AG20443 (cell line): ENCODE results near the gene ENTREP1.
"Not testable (repeated sequence)": the region's sequence is repeated elsewhere in the genome, so short reads cannot be mapped to it uniquely, and the experiment has no call there.

Experiments used
- DNase-seq: peaks from one replicate; pipeline ENCODE4 v3.0.0; 2012; ENCODE audit warnings: low spot score, mixed read lengths

ENTREP1 gene

DNA sequence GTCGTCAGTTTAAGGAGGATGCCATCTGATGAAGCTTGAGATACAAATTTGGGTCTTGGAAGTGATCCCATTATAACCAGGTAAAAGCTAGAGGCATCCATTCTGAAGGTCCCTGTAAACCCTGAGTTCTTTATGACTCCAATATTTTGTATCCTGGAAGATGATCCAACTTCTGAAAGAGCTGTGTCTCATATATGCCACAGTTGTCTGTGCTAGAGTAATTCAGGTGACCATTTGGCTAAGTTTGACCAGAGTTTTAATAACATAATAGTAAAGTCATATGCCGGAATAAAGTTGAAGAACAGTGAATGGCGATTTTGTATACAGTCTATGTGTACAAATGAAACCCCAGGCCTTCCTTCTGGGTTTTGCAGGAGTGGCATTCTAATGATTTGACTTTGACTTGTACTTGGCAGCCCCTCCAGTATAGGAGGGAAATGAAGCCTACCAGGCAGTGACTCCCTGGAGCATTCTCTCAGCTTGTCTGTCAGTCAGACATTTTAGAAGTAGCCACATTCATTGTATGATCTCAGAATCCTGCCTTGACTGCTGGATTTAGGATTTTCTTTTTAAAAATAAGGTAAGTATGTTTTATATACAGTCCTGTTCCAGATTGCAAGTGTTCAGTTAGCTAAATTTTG, 39.6 kb downstream of the ENTREP1 start:
- no peak for DNase-seq

DNA sequence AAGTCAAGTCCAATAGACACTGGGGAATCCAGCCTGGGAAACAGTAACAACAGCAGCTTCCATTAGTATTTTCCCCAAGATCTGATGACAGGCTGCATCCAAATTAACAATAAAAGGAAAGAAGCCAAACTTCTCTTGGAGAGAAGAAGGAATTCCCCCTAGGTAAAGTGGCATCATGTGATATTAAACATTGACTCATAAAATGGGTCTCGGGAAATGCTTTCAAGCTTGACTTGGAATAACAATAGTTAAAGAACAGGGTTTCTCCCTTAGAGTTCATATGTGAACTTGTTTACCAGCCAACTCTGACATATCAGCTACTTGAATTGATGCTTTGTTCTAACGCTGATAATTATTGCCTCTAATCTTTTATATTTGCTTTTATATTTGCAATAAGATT, 45.4 kb downstream of the ENTREP1 start:
- no peak for DNase-seq

DNA sequence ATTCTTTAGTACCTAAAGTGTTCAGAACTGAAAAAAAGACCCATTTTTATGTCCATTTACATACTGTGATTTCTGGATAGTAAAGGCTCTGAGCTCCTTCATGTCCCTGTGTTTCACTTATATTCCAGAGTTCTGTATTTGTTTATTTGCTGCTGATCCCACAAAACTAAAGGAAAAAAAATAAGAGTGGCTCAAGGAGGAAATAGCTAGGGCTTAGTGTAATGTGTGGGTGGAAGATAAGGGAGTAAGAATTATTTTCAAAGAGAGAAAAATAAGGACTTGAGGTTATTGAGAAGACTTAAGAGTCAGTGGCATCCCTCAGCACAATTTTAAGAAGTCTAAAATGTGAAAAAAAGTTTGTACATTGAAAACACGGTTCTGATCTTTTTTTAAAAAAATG, 46.0 kb downstream of the ENTREP1 start:
- no peak for DNase-seq

DNA sequence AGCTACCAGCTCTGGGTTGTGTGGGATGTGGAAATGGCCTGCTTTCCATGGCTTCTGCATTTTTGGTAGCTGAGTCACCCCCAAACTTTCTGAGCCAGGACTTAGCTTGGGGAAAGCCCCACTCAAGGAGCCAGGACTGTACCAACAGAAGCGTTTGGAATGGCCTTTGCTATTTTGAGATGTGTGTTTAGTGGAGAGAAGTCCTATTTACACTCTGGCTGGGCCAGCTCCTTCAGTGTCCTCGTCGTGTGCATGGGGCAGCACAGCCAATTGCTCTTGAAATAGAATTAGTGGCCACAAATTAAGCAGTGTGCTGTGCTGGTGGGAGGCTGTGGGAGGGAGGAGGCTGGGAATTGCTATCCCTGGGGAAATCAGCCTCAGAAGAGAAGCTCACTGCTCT, 51.6 kb downstream of the ENTREP1 start:
- DNase-seq: peak; percentile 88

DNA sequence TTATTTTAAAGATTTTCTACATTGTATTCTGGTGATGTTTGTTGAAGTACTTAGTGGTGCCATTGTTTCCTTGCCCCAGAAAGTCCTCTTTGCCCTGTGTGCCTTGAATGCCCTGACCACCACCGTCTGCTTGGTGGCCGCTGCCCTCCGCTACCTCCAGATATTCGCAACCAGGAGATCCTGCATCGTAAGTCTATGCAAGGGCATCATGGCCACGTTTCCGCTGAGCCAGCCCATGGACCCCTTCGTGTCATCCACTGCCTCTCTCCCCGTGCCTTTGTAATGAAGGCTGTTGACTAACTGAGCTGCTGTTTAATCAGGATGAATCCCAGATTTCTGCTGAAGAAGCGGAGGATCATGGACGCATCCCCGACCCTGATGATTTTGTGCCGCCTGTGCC, 52.3 kb downstream of the ENTREP1 start:
- no peak for DNase-seq

DNA sequence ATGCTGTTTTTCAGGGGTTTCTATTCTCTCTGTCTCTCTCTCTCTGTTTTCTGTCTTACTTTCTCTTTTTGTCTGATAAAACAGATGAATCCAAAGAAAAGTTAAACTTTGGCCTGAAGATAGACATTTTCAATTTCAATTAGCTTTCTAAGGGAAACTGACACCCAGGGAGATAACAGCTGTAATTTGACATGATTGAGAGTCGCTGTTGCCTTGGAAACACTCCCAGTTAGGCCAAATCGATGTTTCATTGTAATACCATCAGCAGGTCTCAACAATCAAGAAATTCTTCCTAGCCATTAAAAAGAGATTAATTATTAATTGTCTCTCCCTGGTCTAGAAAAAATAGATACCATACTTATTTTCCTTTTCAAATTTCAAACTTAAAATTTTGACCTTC, 53.0 kb downstream of the ENTREP1 start:
- no peak for DNase-seq

DNA sequence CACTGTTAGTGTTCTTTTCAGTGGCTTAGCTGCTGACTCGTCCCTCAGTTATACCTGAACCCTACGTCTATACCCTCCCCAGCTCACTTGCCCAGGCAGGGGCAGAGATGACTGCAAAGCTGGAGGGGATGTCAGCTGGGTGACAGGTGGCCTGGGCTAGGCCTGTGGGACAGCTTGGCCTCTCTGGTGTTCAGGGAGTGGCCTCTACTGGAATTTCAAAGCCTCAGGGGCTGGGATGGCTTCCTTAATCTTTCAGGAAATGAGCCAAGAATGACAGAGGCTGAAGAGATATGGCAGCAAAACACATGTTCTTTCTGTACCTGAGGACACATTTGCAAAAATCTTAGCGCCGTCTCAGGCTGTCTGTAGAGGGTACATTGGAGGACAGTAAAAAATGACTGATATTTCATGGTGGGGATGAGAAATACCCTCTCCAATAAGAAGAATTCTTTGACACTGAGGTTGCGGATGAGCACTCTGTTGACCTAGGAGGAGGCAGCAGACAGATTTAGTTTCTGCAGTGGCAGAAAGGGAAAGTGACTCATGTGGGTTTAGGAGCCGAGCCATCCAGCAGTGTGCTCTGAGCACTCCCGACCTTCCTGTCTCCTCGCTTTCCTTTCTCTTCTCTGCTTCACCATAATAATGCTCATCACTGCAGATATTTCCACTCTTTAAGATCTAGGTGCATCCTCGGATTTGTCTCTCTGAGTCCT, 54.4 kb downstream of the ENTREP1 start:
- peak; percentile 50 for DNase-seq

DNA sequence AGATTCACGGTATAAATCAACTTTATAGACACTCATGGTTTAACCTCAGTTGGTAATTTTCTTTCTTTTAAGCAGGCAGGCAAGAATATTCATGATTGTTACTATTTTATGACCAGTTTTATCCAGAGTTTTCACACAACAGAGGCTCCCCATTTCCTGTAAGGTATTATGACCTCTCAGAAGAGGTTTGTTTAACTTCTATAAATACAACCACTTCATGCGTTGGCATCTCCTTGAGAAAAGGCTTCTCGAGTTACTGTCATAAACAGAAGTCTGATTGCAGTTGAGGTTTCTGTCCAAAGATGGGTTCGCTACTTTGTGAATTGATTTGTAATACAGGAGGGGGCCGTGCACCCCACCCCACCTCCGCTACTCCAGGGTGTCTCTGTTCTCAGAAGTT, 55.3 kb downstream of the ENTREP1 start:
- DNase-seq: no peak

DNA sequence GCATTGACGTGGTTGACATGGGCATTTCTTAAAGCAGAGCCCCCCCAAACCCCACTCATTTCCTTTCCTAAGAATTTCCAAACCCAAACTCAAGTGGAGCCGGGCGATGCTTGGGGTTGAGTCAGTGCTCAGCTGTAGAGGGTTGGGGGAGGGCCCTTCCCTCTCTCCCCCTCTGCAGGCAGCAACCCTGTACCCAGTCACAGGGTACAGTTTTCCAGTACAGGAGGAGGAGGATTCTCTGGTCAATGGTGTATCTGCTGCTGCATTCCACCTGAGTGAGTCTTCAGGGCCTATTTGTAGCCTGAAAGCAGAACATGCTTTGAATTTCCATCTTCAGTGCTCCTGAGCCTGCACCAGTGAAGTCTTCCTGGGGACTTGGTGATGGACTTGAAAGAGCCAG, 55.8 kb downstream of the ENTREP1 start:
- no peak for DNase-seq

DNA sequence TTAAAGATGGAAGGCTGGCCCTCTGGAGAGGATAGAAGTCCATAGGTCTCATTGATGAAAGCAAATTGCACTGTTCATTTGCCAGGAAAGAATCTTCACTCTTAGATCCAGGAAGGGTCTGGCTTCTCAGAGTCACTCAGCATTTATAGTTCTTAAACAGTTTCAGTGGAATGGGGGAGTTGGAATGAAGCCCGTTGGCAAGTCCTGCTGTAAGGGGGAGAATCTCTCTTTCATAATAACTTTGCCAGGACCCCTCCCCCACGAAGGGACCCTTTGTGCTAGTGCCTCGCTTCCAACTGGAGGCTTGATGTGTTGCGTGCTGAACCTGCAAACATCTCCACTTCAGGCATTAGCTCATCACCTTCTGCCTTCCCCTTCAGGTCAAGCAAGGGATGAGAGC, 57.1 kb downstream of the ENTREP1 start:
- no peak for DNase-seq

DNA sequence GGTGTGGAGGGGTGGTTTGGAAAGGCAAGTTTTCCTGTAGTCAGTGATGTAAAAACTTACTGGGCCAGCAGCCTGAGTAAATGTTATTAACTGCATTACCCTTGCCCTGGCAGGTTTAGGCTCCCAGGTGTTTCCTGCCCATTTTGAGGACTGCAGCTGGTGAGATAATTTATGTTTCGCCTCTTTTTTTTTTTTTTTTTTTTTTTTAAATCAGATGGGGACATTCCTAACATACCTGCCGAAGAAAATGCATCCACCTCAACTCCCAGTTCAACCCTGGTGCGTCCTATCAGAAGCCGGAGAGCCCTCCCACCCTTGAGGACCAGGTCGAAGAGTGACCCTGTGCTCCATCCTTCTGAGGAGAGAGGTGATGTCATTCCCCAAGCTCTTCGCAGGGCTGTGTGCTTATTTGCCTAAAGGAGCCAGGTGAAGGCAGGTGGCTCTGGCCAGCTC, 60.6 kb downstream of the ENTREP1 start:
- DNase-seq: no peak

DNA sequence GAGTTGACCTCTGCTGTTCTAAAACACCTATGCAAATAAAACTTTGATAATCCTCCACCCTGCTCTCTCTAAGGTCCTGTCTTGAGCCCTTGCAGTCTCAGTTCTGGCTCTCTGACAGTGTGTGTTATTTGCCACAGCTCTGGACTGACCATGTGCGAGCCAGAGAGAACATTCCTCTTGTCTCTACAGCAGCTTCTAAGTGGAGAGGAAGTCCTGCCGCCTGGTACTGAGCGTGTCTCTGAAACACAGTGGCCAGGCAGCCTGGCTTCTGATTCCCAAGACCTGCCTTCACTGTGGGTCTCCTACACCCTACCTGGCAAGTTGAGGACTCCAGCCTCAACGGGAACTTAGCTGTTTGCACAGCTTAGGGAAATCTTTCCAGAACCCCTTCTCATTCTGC, 61.6 kb downstream of the ENTREP1 start:
- no peak for DNase-seq

DNA sequence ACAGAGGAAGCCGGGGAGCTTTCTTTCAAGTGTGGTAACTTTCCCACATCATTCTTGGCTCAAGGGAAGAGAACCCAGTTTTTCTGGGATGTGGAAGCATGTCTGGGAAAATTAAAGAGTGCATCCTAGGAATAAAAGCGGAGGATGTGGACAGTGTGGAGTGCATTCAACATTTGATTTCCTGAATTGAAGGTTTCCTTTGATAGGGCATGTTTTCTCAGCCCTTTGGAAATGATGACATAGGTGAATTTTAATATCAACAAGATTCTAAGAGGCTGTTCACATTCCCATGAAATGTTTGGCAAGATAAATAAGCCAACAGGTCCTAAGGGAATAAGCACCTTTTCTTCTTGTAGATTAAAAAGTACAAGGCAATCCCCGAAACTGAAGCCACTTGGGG, 63.6 kb downstream of the ENTREP1 start:
- no peak for DNase-seq

DNA sequence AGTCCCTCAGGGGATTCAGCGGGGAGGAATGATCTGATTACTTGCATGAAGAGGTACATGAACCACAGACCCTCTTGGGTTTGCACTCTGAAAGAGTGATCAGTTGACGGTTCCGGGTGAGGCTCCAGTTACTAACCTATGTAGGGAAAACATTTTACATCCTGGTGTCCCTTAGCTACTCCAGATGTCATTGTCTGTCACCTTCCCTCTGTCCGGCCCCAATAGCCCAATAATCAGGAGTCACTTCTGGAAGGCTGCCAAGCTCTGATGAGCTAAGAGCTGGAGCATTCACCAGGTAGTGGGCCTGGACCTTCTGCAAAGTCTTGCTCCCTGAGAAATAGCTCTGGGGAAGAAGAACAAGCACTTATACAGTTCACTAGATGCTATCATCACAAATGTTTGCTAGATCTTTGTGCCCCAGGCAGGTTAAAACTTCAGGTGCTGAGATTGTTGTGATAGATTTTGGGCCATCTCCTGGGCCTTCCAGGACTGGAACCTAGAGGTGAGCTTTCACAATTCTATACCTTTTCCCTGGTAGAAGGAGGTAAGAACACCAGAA, 64.5 kb downstream of the ENTREP1 start:
- no peak for DNase-seq

DNA sequence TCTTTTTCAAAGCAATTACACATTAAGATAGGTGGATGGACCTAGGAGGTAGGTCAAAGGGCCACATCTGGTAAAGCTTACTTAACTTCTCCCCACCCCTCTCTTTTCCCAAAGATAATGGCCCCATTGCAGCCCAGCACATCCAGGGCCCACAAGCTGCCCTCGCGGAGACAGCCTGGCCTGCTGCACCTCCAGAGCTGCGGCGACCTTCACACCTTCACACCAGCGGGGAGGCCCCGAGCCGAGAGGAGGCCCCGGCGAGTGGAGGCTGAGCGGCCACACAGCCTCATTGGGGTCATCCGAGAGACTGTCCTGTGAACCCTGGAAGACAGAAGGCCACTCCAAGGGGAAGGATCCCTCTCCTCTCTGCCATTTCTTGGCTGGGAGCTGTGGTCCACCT, 66.5 kb downstream of the ENTREP1 start:
- no peak for DNase-seq

DNA sequence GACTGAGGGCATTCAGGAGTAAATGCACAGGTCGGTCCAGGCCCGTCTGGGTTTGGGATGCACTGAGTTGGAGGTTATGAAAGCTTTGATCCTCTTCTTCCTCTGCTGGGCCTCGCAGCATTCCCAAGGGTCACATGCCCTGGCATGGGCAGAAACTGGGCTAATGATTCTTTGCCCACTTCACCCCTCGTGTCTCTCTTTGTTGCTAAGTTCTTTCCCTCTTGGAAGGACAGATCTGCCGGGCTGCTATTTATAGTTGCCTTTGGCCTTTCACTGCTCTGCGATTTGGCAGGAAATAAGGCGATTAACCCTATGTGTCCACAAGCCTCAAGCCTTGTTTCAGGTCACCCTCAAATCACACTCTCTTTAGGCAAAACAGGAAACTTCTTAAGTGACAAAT, 66.9 kb downstream of the ENTREP1 start:
- no peak for DNase-seq

DNA sequence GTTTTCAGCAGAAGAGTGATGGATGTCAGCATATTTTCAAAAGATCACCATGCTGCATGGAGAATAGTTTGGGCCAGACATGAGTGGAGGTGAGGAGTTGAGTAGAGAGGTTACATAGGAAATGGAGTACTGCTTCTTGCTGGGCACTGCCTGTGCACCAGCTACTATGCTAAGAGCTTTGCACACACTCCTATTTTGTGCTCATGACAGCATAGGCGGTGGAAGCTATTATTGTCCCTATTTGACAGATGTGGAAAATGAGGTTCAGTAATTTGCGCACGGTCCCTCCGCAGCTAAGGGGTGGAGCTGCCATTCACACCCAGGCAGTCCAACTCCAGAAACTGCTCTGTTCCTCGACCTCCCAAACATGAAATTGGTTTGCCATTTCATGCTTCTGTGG, 67.8 kb downstream of the ENTREP1 start:
- DNase-seq: no peak

DNA sequence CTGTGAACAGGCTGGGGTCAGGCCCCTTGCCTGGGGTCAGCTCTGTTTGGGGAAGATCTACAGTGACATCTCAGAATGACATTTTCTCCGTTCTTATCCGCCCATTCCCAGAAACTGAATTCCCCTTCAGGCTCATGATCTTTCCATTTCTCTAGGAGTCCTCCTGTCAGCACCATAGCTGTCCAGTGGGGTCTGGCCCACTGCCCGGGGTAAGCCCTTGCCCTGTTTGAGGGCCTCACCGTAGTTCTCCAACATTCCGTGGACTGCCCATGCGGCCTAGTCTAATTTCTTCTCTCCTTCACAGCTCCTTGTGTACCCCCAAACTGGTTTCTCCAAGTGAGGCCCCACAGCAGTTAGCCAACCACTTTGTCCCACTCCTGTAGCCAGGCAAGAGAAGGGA, 68.4 kb downstream of the ENTREP1 start:
- DNase-seq: no peak

DNA sequence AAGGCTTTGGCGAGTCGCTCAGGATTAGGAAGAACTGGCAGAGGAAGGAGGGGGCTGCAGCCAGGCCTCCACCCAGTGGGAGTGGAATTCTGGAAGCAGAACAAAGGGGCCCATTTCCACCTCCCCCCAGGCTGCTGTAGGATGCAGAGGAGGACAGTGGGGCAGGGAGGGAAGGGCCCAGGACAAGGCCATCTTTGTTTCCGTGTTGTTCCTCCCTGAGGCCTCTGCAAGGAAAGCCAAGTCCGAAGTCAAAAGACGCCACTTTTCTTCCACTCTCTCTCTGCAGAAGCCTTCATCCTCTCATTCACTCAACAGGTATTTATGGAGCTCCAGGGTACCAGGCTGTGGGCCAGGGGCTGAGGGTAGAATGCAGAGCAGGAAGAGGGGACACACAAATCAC, 70.7 kb downstream of the ENTREP1 start:
- no peak for DNase-seq

DNA sequence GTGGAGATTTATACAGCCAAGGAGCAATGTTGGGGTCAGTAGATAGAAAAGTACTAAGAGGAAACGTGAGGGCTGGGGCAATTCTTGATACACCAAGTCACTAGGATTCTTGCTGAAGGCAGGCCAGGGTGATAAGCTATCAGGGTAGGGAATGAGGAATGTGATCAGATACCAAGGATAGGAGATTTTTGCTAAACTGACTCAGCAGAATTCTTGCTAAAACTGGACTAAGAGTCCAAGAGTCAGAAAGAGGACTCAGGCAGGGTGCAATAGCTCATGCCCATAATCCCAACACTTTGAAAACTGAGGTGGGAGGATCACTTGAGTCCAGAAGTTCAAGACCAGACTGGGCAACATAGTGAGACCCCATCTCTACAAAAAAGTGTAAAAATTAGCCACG, 71.7 kb downstream of the ENTREP1 start:
- DNase-seq: no peak

DNA sequence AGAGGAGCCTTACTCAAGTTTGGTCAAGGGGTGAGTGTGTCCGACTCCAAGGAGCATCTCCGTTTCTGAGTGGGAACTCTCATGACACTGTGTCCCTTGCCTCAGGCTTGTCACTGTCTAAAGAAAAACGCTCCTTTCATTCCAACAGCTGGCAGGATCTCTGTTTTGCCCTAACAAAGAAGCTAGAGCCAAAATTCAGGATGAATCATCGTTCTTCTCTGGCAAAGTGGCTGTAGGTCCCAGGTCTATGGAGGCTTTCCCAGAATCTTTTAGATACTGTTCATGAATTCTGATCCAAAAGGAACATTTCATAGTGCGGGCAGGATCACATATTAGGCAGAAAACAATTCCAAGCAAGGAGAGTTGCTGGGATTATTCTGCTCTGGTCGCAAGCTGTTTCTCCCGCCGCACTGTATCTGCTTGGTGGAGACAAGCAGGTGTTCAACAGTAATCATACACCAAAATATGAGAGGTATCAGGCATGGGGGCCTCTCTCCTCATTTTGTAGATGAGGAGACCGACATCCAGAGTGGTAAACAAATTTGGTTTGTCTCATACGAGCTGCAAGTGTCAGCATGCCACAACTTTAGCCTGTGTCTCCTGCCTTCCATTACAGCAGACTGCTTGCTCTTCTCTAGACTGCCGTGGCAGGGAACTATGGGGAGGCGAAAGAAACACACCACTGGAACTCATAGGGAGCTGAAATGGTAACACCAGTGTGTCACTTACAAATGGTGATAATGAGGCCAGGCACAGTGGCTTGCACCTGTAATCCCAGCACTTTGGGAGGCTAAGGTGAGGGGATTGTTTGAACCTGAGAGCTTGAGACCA, 72.6 kb downstream of the ENTREP1 start:
- DNase-seq: peak; percentile 56

DNA sequence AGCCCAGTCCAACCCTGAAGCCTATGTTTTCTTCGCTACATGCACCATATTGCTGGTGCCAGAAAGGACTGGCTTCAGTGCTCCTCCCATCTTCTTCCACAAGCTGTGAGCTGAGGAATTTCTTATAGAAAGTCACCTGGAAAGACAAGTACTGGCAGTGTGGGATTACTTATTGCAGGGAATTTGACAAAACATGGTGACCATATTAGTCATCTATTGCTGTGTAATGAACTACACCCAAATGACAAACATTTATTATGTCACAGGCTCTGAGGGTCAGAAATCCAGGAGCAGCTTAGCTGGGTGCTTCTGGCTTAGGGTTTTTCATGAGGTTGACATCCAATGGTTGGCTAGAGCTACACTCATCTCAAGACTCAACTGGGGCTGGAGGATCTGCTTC, 75.5 kb downstream of the ENTREP1 start:
- DNase-seq: no peak

DNA sequence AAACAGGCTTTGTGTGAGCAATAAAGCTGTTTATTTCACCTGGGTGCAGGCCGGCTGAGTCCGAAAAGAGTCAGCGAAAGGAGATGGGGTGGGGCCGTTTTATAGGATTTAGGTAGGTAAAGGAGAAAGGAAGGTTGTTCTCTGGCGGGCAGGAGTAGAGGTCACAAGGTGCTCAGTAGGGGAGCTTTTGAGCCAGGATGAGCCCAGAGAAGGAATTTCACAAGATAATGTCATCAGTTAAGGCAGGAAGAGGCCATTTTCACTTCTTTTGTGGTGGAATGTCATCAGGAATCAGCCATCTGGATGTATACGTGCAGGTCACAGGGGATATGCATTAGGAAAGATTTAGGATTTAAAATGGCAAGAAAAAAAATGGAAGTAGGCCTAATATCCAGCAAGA, 84.9 kb downstream of the ENTREP1 start:
- not testable (repeated sequence) for DNase-seq
